C1 segment of cervical spinal cord (tissue), 14 donors: ENCODE results near the gene GRIK2.
A peak's percentile ranks its signal among the peaks of the same experiment; 100 is the strongest.
"Not testable (repeated sequence)": the region's sequence is repeated elsewhere in the genome, so short reads cannot be mapped to it uniquely, and the experiment has no call there.

ENCODE experiments used
- DNase-seq, 14 donors: peaks; one replicate each; lab custom pipeline; 2025; lab: John Stamatoyannopoulos, UW

The GRIK2 gene

GRCh38 chr6:101393251-101393828 lies at the start of gene GRIK2:
Gene GRIK2 (plus strand): TSS chr6:101393708.
- peak in 5 of 14 donors; percentile 18 to 81 (median 27) for DNase-seq

GRCh38 chr6:101344885-101345284 lies 48.6 kb upstream of the GRIK2 start:
- no peak for DNase-seq

GRCh38 chr6:101348816-101349215 lies 44.7 kb upstream of the GRIK2 start:
- DNase-seq: no peak

GRCh38 chr6:101350631-101351030 lies 42.9 kb upstream of the GRIK2 start:
- DNase-seq: not testable (repeated sequence)

GRCh38 chr6:101351173-101351572 lies 42.3 kb upstream of the GRIK2 start:
- no peak for DNase-seq

- DNase-seq: no peak
Observed at GRCh38 chr6:101352316-101352715, 41.2 kb upstream of the GRIK2 start.

GRCh38 chr6:101365181-101365580 lies 28.3 kb upstream of the GRIK2 start:
- no peak for DNase-seq

GRCh38 chr6:101379926-101380325 lies 13.6 kb upstream of the GRIK2 start:
- no peak for DNase-seq

- DNase-seq: no peak
Observed at GRCh38 chr6:101380897-101381630, 12.4 kb upstream of the GRIK2 start.

GRCh38 chr6:101383747-101384146 lies 9.8 kb upstream of the GRIK2 start:
- not testable (repeated sequence) for DNase-seq

GRCh38 chr6:101386982-101387381 lies 6.5 kb upstream of the GRIK2 start:
- DNase-seq: no peak

- peak in 3 of 14 donors; percentile 22 to 67 (median 25) for DNase-seq
Observed at GRCh38 chr6:101391772-101392585, 1.5 kb upstream of the GRIK2 start.

GRCh38 chr6:101392586-101393230 lies 800 bp upstream of the GRIK2 start:
- DNase-seq: peak in 1 of 14 donors; percentile 67

GRCh38 chr6:101393829-101394251 lies 332 bp downstream of the GRIK2 start:
- DNase-seq: peak in 2 of 14 donors; percentile 8 to 73

- DNase-seq: peak in 1 of 14 donors; percentile 63
Observed at GRCh38 chr6:101394936-101395335, 1.4 kb downstream of the GRIK2 start.

GRCh38 chr6:101395345-101395744 lies 1.8 kb downstream of the GRIK2 start:
- DNase-seq: peak in 1 of 14 donors; percentile 63

- DNase-seq: peak in 2 of 14 donors; percentile 2 to 57
Observed at GRCh38 chr6:101396548-101397173, 3.2 kb downstream of the GRIK2 start.

GRCh38 chr6:101397199-101397598 lies 3.7 kb downstream of the GRIK2 start:
- DNase-seq: peak in 1 of 14 donors; percentile 79

GRCh38 chr6:101398716-101399615 lies 5.5 kb downstream of the GRIK2 start:
- DNase-seq: peak in 3 of 14 donors; percentile 2 to 81 (median 30)

GRCh38 chr6:101399616-101400162 lies 6.2 kb downstream of the GRIK2 start:
- DNase-seq: peak in 2 of 14 donors; percentile 8 to 55
